ENCODE results near the gene COPS3.

DNA sequence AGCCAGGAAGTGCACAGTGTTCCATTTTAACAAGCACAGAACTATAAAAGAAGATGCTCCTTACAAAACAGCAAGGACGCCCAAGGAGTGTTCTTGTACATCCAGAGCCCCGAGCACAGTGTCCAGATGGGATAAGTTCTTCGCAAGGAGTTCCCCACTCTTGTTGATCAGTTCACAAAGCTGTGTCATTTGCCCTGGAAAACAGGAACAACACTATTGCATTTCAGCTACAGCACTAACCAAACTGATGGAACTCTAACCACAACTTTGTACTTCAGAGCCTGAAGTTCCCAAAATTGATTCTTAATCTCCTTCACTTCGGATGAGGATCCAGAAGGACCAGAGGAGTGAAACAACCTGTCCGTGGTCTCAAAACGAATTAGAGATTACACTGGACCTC is 5.1 kb downstream of the COPS3 start:
- TF ChIP-seq CTCF (IDR thresholded peaks at IDR 0.05) (no peak), POLR2A (IDR thresholded peaks at IDR 0.05) (no peak)

All from Peyer's patch (tissue), 4 donors.